ENCODE data around the gene MSRB3. TPM values are rescaled to one million over a fixed set of nuclear protein-coding genes. Genes with fewer than 3 reads are reported as not detected.

The MSRB3 gene
- total and polyA plus RNA-seq, 2 donors (not counting 1 experiment from before 2014, with no cell fraction given), result not detected

GRCh38 chr12:65343230-65343629 is 64.7 kb downstream of the MSRB3 start:
- ChIA-PET POLR2A (no interaction called here), CTCF (no interaction called here)
- no peaks in the 10 kb centered on the region for H3K79me2 ChIP-seq (ENCODE audit: control insufficient read depth, insufficient read depth, low read length)
- no peak for TF ChIP-seq EZH2 (IDR thresholded peaks at IDR 0.05; ENCODE audit: borderline replicate concordance, insufficient read depth, low read depth, low read length, poor library complexity, severe bottlenecking)
- no peak for TF ChIP-seq CTCF (IDR thresholded peaks at IDR 0.05)
- DNase-seq (no peak), ATAC-seq (ENCODE audit: low read depth) (no peak)
- intact Hi-C loops (cut with micrococcal nuclease), result no loop called here
- H3K9ac ChIP-seq (ENCODE audit: low read length), result no peak overlapping the region
- WGBS (ENCODE audit: insufficient coverage), result 83% methylated on average over 1 of the region's 3 CpGs
- no peak overlapping the region for H3K27ac ChIP-seq (ENCODE audit: low read length in 2 of 2)
- H3K4me3 ChIP-seq (ENCODE audit: control extremely low read depth in 1 of 5, extremely low read depth in 1 of 5, insufficient read depth in 1 of 5, low read depth in 2 of 5, low read length in 4 of 5), result no peak overlapping the region
- no peak overlapping the region for H2AFZ ChIP-seq (ENCODE audit: insufficient read depth, low read depth, low read length, poor library complexity, severe bottlenecking)
- Mint-ChIP-seq H3K27me3 (peaks cover 4% of the 10 kb centered on the region), H3K4me3 (no peak overlapping the region), H3K27ac (no peak overlapping the region), H3K4me1 (no peaks in the 10 kb centered on the region), H3K9me3 (ENCODE audit: insufficient read depth) (no peaks in the 10 kb centered on the region)
- no peaks in the 10 kb centered on the region for H4K20me1 ChIP-seq (ENCODE audit: control insufficient read depth, insufficient read depth, low read length, poor library complexity, severe bottlenecking)
- no peaks in the 10 kb centered on the region for H3K36me3 ChIP-seq (replicated peaks in 1 of 2; ENCODE audit: control extremely low read depth in 1 of 2, control insufficient read depth in 1 of 2, extremely low read depth in 1 of 2, insufficient read depth in 2 of 2, low read length in 1 of 2)
- no peaks in the 10 kb centered on the region for H3K27me3 ChIP-seq (replicated peaks in 1 of 4; ENCODE audit: control extremely low read depth in 1 of 4, control insufficient read depth in 3 of 4, insufficient read depth in 4 of 4, low read length in 3 of 4)
- no peaks in the 10 kb centered on the region for H3K4me1 ChIP-seq (ENCODE audit: control insufficient read depth in 2 of 2, insufficient read depth in 2 of 2, low read length in 2 of 2)
- no peaks in the 10 kb centered on the region for H3K9me3 ChIP-seq (ENCODE audit: control extremely low read depth in 1 of 3, control insufficient read depth in 2 of 3, insufficient read depth in 1 of 3, low read length in 2 of 3)
- H3K4me2 ChIP-seq (replicated peaks; ENCODE audit: low read depth, low read length, poor library complexity, severe bottlenecking), result no peak overlapping the region

DNA sequence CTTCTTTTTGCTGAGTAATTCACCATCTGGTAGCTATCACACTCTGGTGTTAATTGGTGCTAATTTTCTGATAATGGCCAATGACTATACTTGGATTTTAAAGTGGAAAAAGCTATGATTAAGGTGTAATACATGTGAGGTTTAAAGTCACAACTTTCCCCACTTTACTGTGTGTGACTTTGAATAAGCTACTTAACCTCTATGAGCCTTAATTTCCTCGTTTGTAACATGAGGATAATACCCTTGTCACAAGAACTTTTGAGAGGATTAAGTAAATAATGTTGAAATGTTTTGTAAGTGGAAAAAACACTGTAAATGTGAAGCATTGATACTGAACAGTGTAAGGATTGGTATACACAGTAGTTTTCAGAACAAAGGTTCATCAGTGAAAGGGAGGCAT is 65.3 kb downstream of the MSRB3 start:
- CTCF ChIA-PET, result no interaction called here
- no peak overlapping the region for H3K4me3 ChIP-seq (ENCODE audit: control extremely low read depth in 1 of 5, extremely low read depth in 1 of 5, insufficient read depth in 1 of 5, low read depth in 2 of 5, low read length in 4 of 5)
- no peaks in the 10 kb centered on the region for H3K9me3 Mint-ChIP-seq (ENCODE audit: insufficient read depth)
- H3K27me3 ChIP-seq (replicated peaks in 1 of 4; ENCODE audit: control extremely low read depth in 1 of 4, control insufficient read depth in 3 of 4, insufficient read depth in 4 of 4, low read length in 3 of 4), result no peaks in the 10 kb centered on the region
- no peak overlapping the region for H3K9ac ChIP-seq (ENCODE audit: low read length)
- no peak for ATAC-seq (ENCODE audit: low read depth)
- H3K27me3 Mint-ChIP-seq, result peaks cover 4% of the 10 kb centered on the region
- no peak for DNase-seq
- POLR2A ChIA-PET, result no interaction called here
- H3K4me2 ChIP-seq (replicated peaks; ENCODE audit: low read depth, low read length, poor library complexity, severe bottlenecking), result no peak overlapping the region
- no peaks in the 10 kb centered on the region for H3K4me1 ChIP-seq (ENCODE audit: control insufficient read depth in 2 of 2, insufficient read depth in 2 of 2, low read length in 2 of 2)
- no peak overlapping the region for H3K27ac Mint-ChIP-seq
- intact Hi-C loops (cut with micrococcal nuclease), result no loop called here
- H3K4me3 Mint-ChIP-seq, result no peak overlapping the region
- no peaks in the 10 kb centered on the region for H4K20me1 ChIP-seq (ENCODE audit: control insufficient read depth, insufficient read depth, low read length, poor library complexity, severe bottlenecking)
- no peaks in the 10 kb centered on the region for H3K9me3 ChIP-seq (ENCODE audit: control extremely low read depth in 1 of 3, control insufficient read depth in 2 of 3, insufficient read depth in 1 of 3, low read length in 2 of 3)
- H3K79me2 ChIP-seq (ENCODE audit: control insufficient read depth, insufficient read depth, low read length), result no peaks in the 10 kb centered on the region
- TF ChIP-seq CTCF (IDR thresholded peaks at IDR 0.05) (no peak), EZH2 (IDR thresholded peaks at IDR 0.05; ENCODE audit: borderline replicate concordance, insufficient read depth, low read depth, low read length, poor library complexity, severe bottlenecking) (no peak)
- no peak overlapping the region for H3K27ac ChIP-seq (ENCODE audit: low read length in 2 of 2)
- WGBS (ENCODE audit: insufficient coverage), result no CpG with 5 or more reads among the region's 1 CpG
- H3K4me1 Mint-ChIP-seq, result no peaks in the 10 kb centered on the region
- H2AFZ ChIP-seq (ENCODE audit: insufficient read depth, low read depth, low read length, poor library complexity, severe bottlenecking), result no peak overlapping the region
- no peaks in the 10 kb centered on the region for H3K36me3 ChIP-seq (replicated peaks in 1 of 2; ENCODE audit: control extremely low read depth in 1 of 2, control insufficient read depth in 1 of 2, extremely low read depth in 1 of 2, insufficient read depth in 2 of 2, low read length in 1 of 2)

Data from B cell (primary cell).